Spleen (tissue), 11 donors: ENCODE data around the gene TPM2. TPM values are rescaled to one million over a fixed set of nuclear protein-coding genes. Genes with fewer than 3 reads are reported as not detected.

Experiments
- DNase-seq: peaks from one replicate; pipeline ENCODE4 v3.0.0-alpha.2; 2020
- H3K27ac ChIP-seq, 8 donors: fragments of 200-600 bp; sonication (generic) in 7 of 8; 1 replicate in 4 of 8; 2 replicates in 4 of 8; pipeline versions ENCODE4 v1.5.0 to v1.8.0; 2016 to 2021; ENCODE audit warnings: inconsistent platforms in 4 of 8, mild to moderate bottlenecking in 4 of 8, moderate library complexity in 1 of 8
- H3K27me3 ChIP-seq, 7 donors: fragments of 200-600 bp; sonication (generic) in 6 of 7; replicated peaks in 1 of 7; 1 replicate in 4 of 7; 2 replicates in 3 of 7; pipeline versions ENCODE4 v1.5.0 to v1.8.0; 2016 to 2021; ENCODE audit warnings: inconsistent platforms in 3 of 7, mild to moderate bottlenecking in 1 of 7
- H3K36me3 ChIP-seq, 6 donors: fragments of 200-600 bp; sonication (generic) in 5 of 6; 1 replicate in 4 of 6; 2 replicates in 2 of 6; pipeline versions ENCODE4 v1.5.0 to v1.8.0; 2016 to 2021; ENCODE audit warnings: inconsistent platforms in 2 of 6
- H3K4me1 ChIP-seq, 6 donors: fragments of 200-600 bp; sonication (generic) in 5 of 6; 1 replicate in 3 of 6; 2 replicates in 3 of 6; pipeline versions ENCODE4 v1.5.0 to v1.8.0; 2016 to 2021; ENCODE audit warnings: inconsistent platforms in 3 of 6
- H3K4me3 ChIP-seq, 8 donors: fragments of 200-600 bp; sonication (generic) in 7 of 8; 1 replicate in 4 of 8; 2 replicates in 4 of 8; pipeline versions ENCODE4 v1.5.0 to v1.8.0; 2016 to 2021; ENCODE audit warnings: inconsistent platforms in 4 of 8, mild to moderate bottlenecking in 4 of 8, moderate library complexity in 2 of 8
- H3K9me3 ChIP-seq, 8 donors: fragments of 200-600 bp; sonication (generic) in 7 of 8; 1 replicate in 4 of 8; 2 replicates in 4 of 8; pipeline versions ENCODE4 v1.5.0 to v1.8.0; 2016 to 2021; ENCODE audit warnings: inconsistent platforms in 4 of 8
- CTCF ChIP-seq, 11 experiments: fragments of 200-600 bp in 7 of 11; fragments of 450-650 bp in 4 of 11; sonication (generic) in 4 of 11; IDR thresholded peaks in 8 of 11; conservative IDR thresholded peaks in 3 of 11; 1 replicate in 7 of 11; 2 replicates in 4 of 11; pipeline versions ENCODE4 v1.4.0 to v1.8.0; 2016 to 2021; ENCODE audit warnings: antibody characterized with exemption in 11 of 11, inconsistent platforms in 4 of 11, mild to moderate bottlenecking in 1 of 11
- POLR2A ChIP-seq, 3 donors: fragments of 450-650 bp; IDR thresholded peaks; one replicate each; pipeline ENCODE4 v1.5.1; 2017; ENCODE audit warnings: antibody characterized with exemption in 3 of 3, mild to moderate bottlenecking in 1 of 3
- POLR2AphosphoS5 ChIP-seq, 3 donors: sonication (generic); formaldehyde crosslinking; IDR thresholded peaks; one replicate each; pipeline ENCODE4 v1.5.1; 2017; ENCODE audit warnings: antibody characterized with exemption in 3 of 3
- WGBS, 5 donors: extraction: QIAGEN DNeasy Blood & Tissue Kit in 3 of 5; methylation state at CpG; one replicate each; pipeline versions ENCODE4 v1.1.5 to v1.1.7; 2013 to 2018; 5-methylcytosine and 5-hydroxymethylcytosine counted together
- intact Hi-C: fragments of 100-400 bp; cut with DNase I; formaldehyde crosslinking; loops from one replicate; pipeline ENCODE4 v1.15.0; 2023; ENCODE audit warnings: low total_unique reads
- polyA plus RNA-seq, 3 donors: library from polyadenylated mRNA; stranded (reverse); fragments of 200-250 nt; gene quantifications; one replicate each; pipeline ENCODE4 v1.2.1, GENCODE V29; 2013
- total RNA-seq, 7 donors: library from RNA; depleted of rRNA in 3 of 7; stranded (reverse); fragments of >200 nt in 3 of 7; fragmentation: NEBNext Ultra II Directional in 4 of 7; extraction: Animal tissue kit (Norgen Biotek cat#: 25700) in 4 of 7; gene quantifications; one replicate each; pipeline versions ENCODE4 v1.1.0 to v1.2.1, GENCODE V29; 2016 to 2021
- donor health status: healthy with polysubstance abuse.
- donor health status: DM: no; HTN: no; CAD: no; lungs with moderate emphysema.
- donor health status: DM: no; HTN: no; CAD: no.
- donor health status: Bipolar disorder and iron deficiency.
- donor health status: healthy.
- donor health status: DM: no; HTN: no; CAD: no.
- donor health status: DM: yes; HTN: yes; CAD: no.

Gene TPM2
- total and polyA plus RNA-seq, 10 donors: 43.1 to 237 (median 119) TPM

GRCh38 chr9:35666549-35666948, 23.2 kb downstream of the TPM2 start:
- WGBS, 5 donors: 64 to 85% (median 75%) methylated on average over 5 of the region's 5 CpGs
- Histone ChIP-seq H3K4me1 (peaks cover 16 to 53% (median 41%) of the 10 kb centered on the region in 6 donors), H3K27me3 (no peaks in the 10 kb centered on the region), H3K36me3 (peaks cover 0 to 12% (median under 1%) of the 10 kb centered on the region in 6 donors), H3K27ac (no peak overlapping the region), H3K9me3 (no peaks in the 10 kb centered on the region), H3K4me3 (no peak overlapping the region)
- intact Hi-C loops: loop anchor here (10.0 kb wide), 1 partner anchor 62 kb away; the partner anchor contains the start of gene TESK1
- TF ChIP-seq POLR2AphosphoS5 (IDR thresholded peaks at IDR 0.05): no peak
- no peak for TF ChIP-seq CTCF (IDR thresholded peaks at IDR 0.05 in 8 of 11, conservative IDR thresholded peaks at IDR 0.05 in 3 of 11)
- no peak for TF ChIP-seq POLR2A (IDR thresholded peaks at IDR 0.05)
- no peak for DNase-seq

- intact Hi-C loops: loop anchor here (10.0 kb wide), 1 partner anchor 61 kb away; the partner anchor contains the start of gene TESK1
- no peak for TF ChIP-seq CTCF (IDR thresholded peaks at IDR 0.05 in 8 of 11, conservative IDR thresholded peaks at IDR 0.05 in 3 of 11)
- Histone ChIP-seq H3K9me3 (no peaks in the 10 kb centered on the region), H3K27ac (peak overlapping the region in 2 of 8 donors; percentile 69 to 97), H3K27me3 (no peaks in the 10 kb centered on the region), H3K4me3 (no peak overlapping the region), H3K4me1 (peaks cover 20 to 58% (median 46%) of the 10 kb centered on the region in 6 donors), H3K36me3 (peaks cover 0 to 17% (median 3%) of the 10 kb centered on the region in 6 donors)
- no peak for DNase-seq
- WGBS, 5 donors: 71 to 91% (median 79%) methylated on average over 1 of the region's 1 CpG
Measured at GRCh38 chr9:35666045-35666444, 23.7 kb downstream of the TPM2 start.

GRCh38 chr9:35665471-35665818, 24.3 kb downstream of the TPM2 start:
- H3K4me1 ChIP-seq: peaks cover 20 to 64% (median 52%) of the 10 kb centered on the region in 6 donors
- intact Hi-C loops: loop anchor here (10.0 kb wide), 1 partner anchor 61 kb away; the partner anchor contains the start of gene TESK1
- H3K36me3 ChIP-seq: peaks cover 0 to 23% (median 9%) of the 10 kb centered on the region in 6 donors
- H3K27ac ChIP-seq: peak overlapping the region in 6 of 8 donors; percentile 62 to 97 (median 78)
- no peaks in the 10 kb centered on the region for H3K9me3 ChIP-seq
- 17 to 23% (median 21%) methylated on average over 5 of the region's 5 CpGs for WGBS, 5 donors
- H3K4me3 ChIP-seq: peak overlapping the region; percentile 34 to 81 (median 58)
- no peaks in the 10 kb centered on the region for H3K27me3 ChIP-seq
- TF ChIP-seq POLR2A (IDR thresholded peaks at IDR 0.05) (no peak), CTCF (IDR thresholded peaks at IDR 0.05 in 8 of 11, conservative IDR thresholded peaks at IDR 0.05 in 3 of 11) (no peak), POLR2AphosphoS5 (IDR thresholded peaks at IDR 0.05) (no peak)
- DNase-seq: no peak

- intact Hi-C loops: loop anchor here (10.0 kb wide), 1 partner anchor 60 kb away; the partner anchor contains the start of gene TESK1
- no peaks in the 10 kb centered on the region for H3K27me3 ChIP-seq
- no peaks in the 10 kb centered on the region for H3K9me3 ChIP-seq
- peaks cover 25 to 70% (median 58%) of the 10 kb centered on the region in 6 donors for H3K4me1 ChIP-seq
- peak; percentile 92 for DNase-seq
- TF ChIP-seq CTCF (IDR thresholded peaks at IDR 0.05 in 8 of 11, conservative IDR thresholded peaks at IDR 0.05 in 3 of 11) (peak in 2 of 11 experiments; percentile 16 to 19), POLR2AphosphoS5 (IDR thresholded peaks at IDR 0.05) (peak; percentile 68 to 83 (median 76)), POLR2A (IDR thresholded peaks at IDR 0.05) (no peak)
- peaks cover 0 to 30% (median 13%) of the 10 kb centered on the region in 6 donors for H3K36me3 ChIP-seq
- peak within 1 kb of the TSS in 7 of 8 donors; percentile 62 to 97 (median 76) for H3K27ac ChIP-seq
- 6 to 10% (median 8%) methylated on average over 38 to 58 of the region's 58 CpGs for WGBS, 5 donors
- H3K4me3 ChIP-seq: peak within 1 kb of the TSS; percentile 34 to 81 (median 58)
Measured at GRCh38 chr9:35664531-35665470, 24.9 kb downstream of the TPM2 start, which contains the start of gene ARHGEF39. TSS of gene ARHGEF39 (minus strand) at chr9:35665195. CDS start at chr9:35665169, 26 bp downstream.
